Measurements from ENCODE around the gene ABTB2.

GRCh38 chr11:34250732-34251588 lies 106.8 kb downstream of the ABTB2 start:
- TF ChIP-seq SIN3A (IDR thresholded peaks at IDR 0.05; ENCODE audit: borderline replicate concordance, insufficient read depth, low read length), result no peak
- no peak for TF ChIP-seq TAF1 (IDR thresholded peaks at IDR 0.05; ENCODE audit: borderline replicate concordance, insufficient read depth, low read length)

Data from PFSK-1 (cell line).